Right cardiac atrium (tissue), 5 donors: ENCODE results near the gene SEMA5B. TPM values are rescaled to one million over a fixed set of nuclear protein-coding genes. Genes with fewer than 3 reads are reported as not detected.

Source experiments
- ATAC-seq, 2 donors: fragments of 200-7000 bp; cut with Tn5 transposase; one replicate each; pipeline versions ENCODE4 v1.8.0 to v1.9.1; 2020; ENCODE audit warnings: moderate library complexity in 2 of 2, mild to moderate bottlenecking in 1 of 2
- DNase-seq, 3 donors: peaks; one replicate each; pipeline ENCODE4 v3.0.0-alpha.2; 2020
- H3K27ac ChIP-seq: one replicate; pipeline ENCODE4 v1.5.1; 2013; ENCODE audit warnings: mild to moderate bottlenecking, low read length, control low read depth, moderate library complexity
- H3K27me3 ChIP-seq: one replicate; pipeline ENCODE4 v1.6.1; 2013; ENCODE audit not compliant: control insufficient read depth, insufficient read depth
- H3K4me1 ChIP-seq: one replicate; pipeline ENCODE4 v1.6.1; 2013; ENCODE audit warnings: low read length; ENCODE audit not compliant: control insufficient read depth, insufficient read depth
- H3K4me3 ChIP-seq: one replicate; pipeline ENCODE4 v1.5.1; 2013; ENCODE audit warnings: low read length, control low read depth
- H3K9me3 ChIP-seq: one replicate; pipeline ENCODE4 v1.6.1; 2013; ENCODE audit warnings: low read length; ENCODE audit not compliant: control insufficient read depth
- WGBS: extraction: QIAGEN DNeasy Blood & Tissue Kit; methylation state at CpG from one replicate; pipeline ENCODE4 v1.1.7; 2013; 5-methylcytosine and 5-hydroxymethylcytosine counted together
- intact Hi-C, 4 donors: fragments of 100-400 bp; cut with DNase I; formaldehyde crosslinking; loops; one replicate each; pipeline versions ENCODE4 v1.11.0 to v1.14.0; 2022 to 2023
- polyA plus RNA-seq: library from polyadenylated mRNA; stranded (reverse); fragments of 200-250 nt; gene quantifications from one replicate; pipeline ENCODE4 v1.2.3, GENCODE V29; 2013
- total RNA-seq, 4 donors: library from RNA; stranded (reverse); fragmentation: NEBNext Ultra II Directional; extraction: Animal tissue kit (Norgen Biotek cat#: 25700); gene quantifications; one replicate each; pipeline ENCODE4 v1.2.1, GENCODE V29; 2021
- donor health status: healthy with polysubstance abuse.
- donor health status: DM: no; HTN: yes; CAD: no.
- donor health status: DM: no; HTN: no; CAD: no.
- donor health status: DM: no; HTN: yes; CAD: no; lungs with severe emphysema.
- donor health status: DM: yes; HTN: yes; CAD: no.

The SEMA5B gene
- total and polyA plus RNA-seq, 5 donors = 0.72 to 4.9 (median 3.1) TPM

GRCh38 chr3:123068601-123069381, 41.2 kb upstream of the SEMA5B start:
- H3K27ac ChIP-seq = no peak overlapping the region
- peak overlapping the region; percentile 78 for H3K4me3 ChIP-seq
- H3K27me3 ChIP-seq = no peaks in the 10 kb centered on the region
- ATAC-seq (no peak), DNase-seq (no peak)
- peaks cover 17% of the 10 kb centered on the region for H3K4me1 ChIP-seq
- no peaks in the 10 kb centered on the region for H3K9me3 ChIP-seq
- WGBS = 70% methylated on average over 12 of the region's 12 CpGs
- intact Hi-C loops = no loop called here

- WGBS = 23% methylated on average over 24 of the region's 24 CpGs
- peak; percentile 33 to 44 for ATAC-seq
- intact Hi-C loops = no loop called here
- Histone ChIP-seq H3K4me3 (peak overlapping the region; percentile 78), H3K27ac (no peak overlapping the region), H3K4me1 (peaks cover 13% of the 10 kb centered on the region), H3K9me3 (no peaks in the 10 kb centered on the region), H3K27me3 (no peaks in the 10 kb centered on the region)
- DNase-seq = no peak
Observed at GRCh38 chr3:123067689-123068600, 40.4 kb upstream of the SEMA5B start.

GRCh38 chr3:123066896-123067688, 39.5 kb upstream of the SEMA5B start, which contains the start of gene PDIA5:
Gene PDIA5 (plus strand): TSS chr3:123067025. CDS start chr3:123067165, 140 bp downstream.
- Histone ChIP-seq H3K27me3 (no peaks in the 10 kb centered on the region), H3K27ac (peak within 1 kb of the TSS; percentile 44), H3K4me3 (peak within 1 kb of the TSS; percentile 78), H3K4me1 (peaks cover 6% of the 10 kb centered on the region), H3K9me3 (no peaks in the 10 kb centered on the region)
- ATAC-seq = peak; percentile 98
- peak; percentile 94 to 97 (median 96) for DNase-seq
- WGBS = under 1% methylated on average over 72 of the region's 72 CpGs
- intact Hi-C loops = no loop called here

- ATAC-seq (no peak), DNase-seq (no peak)
- Histone ChIP-seq H3K27me3 (no peaks in the 10 kb centered on the region), H3K27ac (no peak overlapping the region), H3K9me3 (no peaks in the 10 kb centered on the region), H3K4me1 (peaks cover 5% of the 10 kb centered on the region), H3K4me3 (peak overlapping the region; percentile 78)
- 17% methylated on average over 6 of the region's 6 CpGs for WGBS
- intact Hi-C loops = no loop called here
Observed at GRCh38 chr3:123066599-123066895, 39.0 kb upstream of the SEMA5B start.

- H3K27me3 ChIP-seq = no peaks in the 10 kb centered on the region
- intact Hi-C loops = no loop called here
- no peaks in the 10 kb centered on the region for H3K9me3 ChIP-seq
- DNase-seq = no peak
- H3K4me1 ChIP-seq = peaks cover 3% of the 10 kb centered on the region
- no peak overlapping the region for H3K27ac ChIP-seq
- no peak overlapping the region for H3K4me3 ChIP-seq
- no peak for ATAC-seq
- WGBS = 53% methylated on average over 1 of the region's 1 CpG
Observed at GRCh38 chr3:123064914-123065313, 37.4 kb upstream of the SEMA5B start.

GRCh38 chr3:123064506-123064905, 36.9 kb upstream of the SEMA5B start:
- peaks cover 3% of the 10 kb centered on the region for H3K4me1 ChIP-seq
- intact Hi-C loops = no loop called here
- ATAC-seq = no peak
- no peak overlapping the region for H3K4me3 ChIP-seq
- no peak overlapping the region for H3K27ac ChIP-seq
- 94% methylated on average over 4 of the region's 4 CpGs for WGBS
- no peak for DNase-seq
- no peaks in the 10 kb centered on the region for H3K27me3 ChIP-seq
- no peaks in the 10 kb centered on the region for H3K9me3 ChIP-seq

- DNase-seq = no peak
- WGBS = 90% methylated on average over 6 of the region's 6 CpGs
- intact Hi-C loops = no loop called here
Observed at GRCh38 chr3:123063034-123063433, 35.5 kb upstream of the SEMA5B start.

GRCh38 chr3:123061856-123062255, 34.3 kb upstream of the SEMA5B start:
- no peak for DNase-seq
- Histone ChIP-seq H3K4me1 (no peaks in the 10 kb centered on the region), H3K9me3 (no peaks in the 10 kb centered on the region), H3K4me3 (no peak overlapping the region), H3K27ac (no peak overlapping the region), H3K27me3 (no peaks in the 10 kb centered on the region)
- ATAC-seq = no peak
- WGBS = 84% methylated on average over 7 of the region's 7 CpGs
- intact Hi-C loops = no loop called here

More at GRCh38 chr3:123063034-123063433, 35.5 kb upstream of the SEMA5B start:
- no peaks in the 10 kb centered on the region for H3K4me1 ChIP-seq
- ATAC-seq = no peak
- H3K27ac ChIP-seq = no peak overlapping the region
- H3K4me3 ChIP-seq = no peak overlapping the region
- H3K27me3 ChIP-seq = no peaks in the 10 kb centered on the region
- H3K9me3 ChIP-seq = no peaks in the 10 kb centered on the region

GRCh38 chr3:123060054-123060453, 32.5 kb upstream of the SEMA5B start:
- H3K27ac ChIP-seq = no peak overlapping the region
- no peaks in the 10 kb centered on the region for H3K9me3 ChIP-seq
- no peaks in the 10 kb centered on the region for H3K4me1 ChIP-seq
- no peaks in the 10 kb centered on the region for H3K27me3 ChIP-seq
- no peak overlapping the region for H3K4me3 ChIP-seq
- DNase-seq (no peak), ATAC-seq (no peak)
- intact Hi-C loops = no loop called here

- WGBS = 96% methylated on average over 5 of the region's 5 CpGs
- Histone ChIP-seq H3K4me3 (no peak overlapping the region), H3K4me1 (no peaks in the 10 kb centered on the region), H3K27ac (no peak overlapping the region), H3K27me3 (no peaks in the 10 kb centered on the region), H3K9me3 (no peaks in the 10 kb centered on the region)
- ATAC-seq (no peak), DNase-seq (no peak)
- intact Hi-C loops = no loop called here
Observed at GRCh38 chr3:123058505-123058904, 30.9 kb upstream of the SEMA5B start.
